ENCODE data around the gene ZDHHC17.

Gene ZDHHC17

GRCh38 chr12:76895796-76896195, 131.9 kb downstream of the ZDHHC17 start:
- DNase-seq (ENCODE audit: low read depth, low spot score) = no peak
- Histone ChIP-seq H3K9ac (ENCODE audit: insufficient read length) (no peak overlapping the region), H3K9me3 (ENCODE audit: low read depth, low read length) (no peaks in the 10 kb centered on the region), H3K4me3 (no peak overlapping the region), H3K36me3 (ENCODE audit: insufficient read depth, low read length) (no peaks in the 10 kb centered on the region), H3K27ac (no peak overlapping the region)
- TF ChIP-seq POLR2AphosphoS5 (IDR thresholded peaks at IDR 0.05; ENCODE audit: borderline replicate concordance, low read depth, low read length) = no peak
- TF ChIP-seq FOXP2 (optimal IDR thresholded peaks at IDR 0.05; ENCODE audit: control extremely low read depth, extremely low read length, insufficient read depth) = no peak
- TF ChIP-seq EZH2 (IDR thresholded peaks at IDR 0.05) = no peak

DNA sequence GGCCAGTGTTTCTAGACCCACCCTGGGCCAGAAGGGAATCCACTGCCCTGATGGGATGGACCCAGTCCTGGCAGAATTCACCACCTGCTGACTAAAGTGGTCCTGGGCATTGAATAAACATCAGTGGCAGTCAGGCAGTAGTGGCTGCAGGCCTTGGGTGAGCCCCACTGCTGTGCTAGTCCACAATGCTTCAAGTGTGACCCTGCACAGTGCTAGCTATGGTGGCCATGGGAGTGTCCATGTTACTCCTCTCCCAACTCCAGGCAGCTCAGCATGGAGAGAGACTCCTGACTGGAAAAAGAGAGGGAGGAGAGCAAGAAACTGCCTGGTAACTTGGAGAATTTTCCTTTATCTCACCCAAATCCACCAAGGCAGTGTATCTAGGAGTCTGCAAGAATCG, 132.4 kb downstream of the ZDHHC17 start:
- TF ChIP-seq EZH2 (IDR thresholded peaks at IDR 0.05) (no peak), FOXP2 (optimal IDR thresholded peaks at IDR 0.05; ENCODE audit: control extremely low read depth, extremely low read length, insufficient read depth) (no peak), POLR2AphosphoS5 (IDR thresholded peaks at IDR 0.05; ENCODE audit: borderline replicate concordance, low read depth, low read length) (no peak)
- Histone ChIP-seq H3K36me3 (ENCODE audit: insufficient read depth, low read length) (no peaks in the 10 kb centered on the region), H3K4me3 (no peak overlapping the region), H3K9me3 (ENCODE audit: low read depth, low read length) (no peaks in the 10 kb centered on the region), H3K9ac (ENCODE audit: insufficient read length) (no peak overlapping the region), H3K27ac (no peak overlapping the region)
- DNase-seq (ENCODE audit: low read depth, low spot score) = no peak

DNA sequence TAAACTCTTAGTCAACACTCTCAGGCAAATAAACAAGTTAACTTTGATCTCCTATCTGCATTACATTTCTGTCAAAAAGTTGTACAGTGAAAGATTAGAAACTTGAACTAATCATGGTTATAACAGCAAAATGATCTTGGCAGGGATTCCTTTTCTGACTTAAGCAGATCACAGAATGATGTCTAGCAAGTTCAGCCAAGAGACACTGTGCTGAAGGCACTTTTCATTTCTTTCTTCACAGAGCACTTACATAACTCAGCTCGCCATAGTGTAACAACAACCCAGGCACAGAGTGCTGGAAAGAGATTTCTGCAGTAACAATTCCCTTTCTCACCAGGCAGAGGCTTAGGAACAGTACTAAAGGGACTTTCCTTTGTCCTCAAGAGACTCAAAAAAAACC, 134.5 kb downstream of the ZDHHC17 start:
- TF ChIP-seq FOXP2 (optimal IDR thresholded peaks at IDR 0.05; ENCODE audit: control extremely low read depth, extremely low read length, insufficient read depth) = no peak
- TF ChIP-seq EZH2 (IDR thresholded peaks at IDR 0.05) = no peak
- no peak for TF ChIP-seq POLR2AphosphoS5 (IDR thresholded peaks at IDR 0.05; ENCODE audit: borderline replicate concordance, low read depth, low read length)
- no peak overlapping the region for H3K4me3 ChIP-seq
- H3K9ac ChIP-seq (ENCODE audit: insufficient read length) = no peak overlapping the region
- no peaks in the 10 kb centered on the region for H3K9me3 ChIP-seq (ENCODE audit: low read depth, low read length)
- no peak overlapping the region for H3K27ac ChIP-seq
- H3K36me3 ChIP-seq (ENCODE audit: insufficient read depth, low read length) = no peaks in the 10 kb centered on the region
- no peak for DNase-seq (ENCODE audit: low read depth, low spot score)

- no peak for DNase-seq (ENCODE audit: low read depth, low spot score)
- no peak for TF ChIP-seq EZH2 (IDR thresholded peaks at IDR 0.05)
- no peak for TF ChIP-seq POLR2AphosphoS5 (IDR thresholded peaks at IDR 0.05; ENCODE audit: borderline replicate concordance, low read depth, low read length)
- Histone ChIP-seq H3K9ac (ENCODE audit: insufficient read length) (no peak overlapping the region), H3K36me3 (ENCODE audit: insufficient read depth, low read length) (no peaks in the 10 kb centered on the region), H3K9me3 (ENCODE audit: low read depth, low read length) (no peaks in the 10 kb centered on the region), H3K27ac (no peak overlapping the region), H3K4me3 (no peak overlapping the region)
These were observed 135.6 kb downstream of the ZDHHC17 start for GRCh38 chr12:76899522-76899921.

DNA sequence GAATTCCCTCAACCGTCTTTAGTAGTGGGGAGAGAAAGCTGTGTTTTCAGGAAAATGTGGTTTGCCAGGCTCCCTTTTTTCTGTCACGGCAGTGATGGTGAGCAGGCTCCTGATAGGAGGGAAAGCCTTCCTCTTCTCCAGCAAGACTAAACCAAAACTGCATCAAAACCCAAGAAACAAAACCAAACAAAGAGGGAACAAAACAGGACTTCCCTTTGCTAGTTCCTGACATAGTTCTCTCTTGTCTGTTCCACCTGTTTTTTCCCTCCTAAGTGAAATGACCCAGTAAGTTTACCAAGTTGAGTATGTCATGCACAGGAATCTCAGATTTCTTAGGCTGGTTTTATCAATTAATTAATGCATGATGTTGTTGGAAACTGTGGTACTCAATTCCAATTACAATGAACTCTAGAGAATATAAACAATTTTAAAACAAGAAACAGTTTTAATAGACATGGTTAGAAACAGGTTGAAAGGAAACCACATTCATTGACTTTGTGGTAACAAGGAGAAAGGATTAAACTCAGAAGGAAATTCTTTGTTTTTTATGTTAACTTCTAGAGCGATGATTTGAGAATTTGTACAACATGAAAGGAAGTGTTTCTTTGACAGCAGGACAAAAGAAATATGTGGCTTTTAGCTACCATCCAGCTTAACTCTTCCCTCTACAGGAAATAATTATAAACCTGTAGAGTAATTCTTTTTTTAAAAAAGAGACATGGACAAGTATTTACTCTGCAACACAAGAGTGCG, 137.9 kb downstream of the ZDHHC17 start:
- Histone ChIP-seq H3K4me3 (no peak overlapping the region), H3K9me3 (ENCODE audit: low read depth, low read length) (no peaks in the 10 kb centered on the region), H3K27ac (peak overlapping the region; percentile 45; the same call in 1 of the 2 replicates), H3K9ac (ENCODE audit: insufficient read length) (no peak overlapping the region), H3K36me3 (ENCODE audit: insufficient read depth, low read length) (no peaks in the 10 kb centered on the region)
- TF ChIP-seq POLR2AphosphoS5 (IDR thresholded peaks at IDR 0.05; ENCODE audit: borderline replicate concordance, low read depth, low read length) = no peak
- TF ChIP-seq EZH2 (IDR thresholded peaks at IDR 0.05) = no peak
- no peak for TF ChIP-seq FOXP2 (optimal IDR thresholded peaks at IDR 0.05; ENCODE audit: control extremely low read depth, extremely low read length, insufficient read depth)
- no peak for DNase-seq (ENCODE audit: low read depth, low spot score)
